Measurements from ENCODE around the gene CLK3. TPM values are rescaled to one million over a fixed set of nuclear protein-coding genes. Genes with fewer than 3 reads are reported as not detected.
"Not testable (repeated sequence)": the region's sequence is repeated elsewhere in the genome, so short reads cannot be mapped to it uniquely, and the experiment has no call there.

CLK3 gene
- total RNA-seq: 31.6 and 48.2 TPM in 2 replicates

GRCh38 chr15:74615508-74616365 lies at the start of gene CLK3:
TSS of gene CLK3 (plus strand) at chr15:74615836. CDS start at chr15:74619197, 3,361 bp downstream.
- peak; percentile 93 to 96 for DNase-seq (ENCODE audit: low read depth in 2 of 2)

DNA sequence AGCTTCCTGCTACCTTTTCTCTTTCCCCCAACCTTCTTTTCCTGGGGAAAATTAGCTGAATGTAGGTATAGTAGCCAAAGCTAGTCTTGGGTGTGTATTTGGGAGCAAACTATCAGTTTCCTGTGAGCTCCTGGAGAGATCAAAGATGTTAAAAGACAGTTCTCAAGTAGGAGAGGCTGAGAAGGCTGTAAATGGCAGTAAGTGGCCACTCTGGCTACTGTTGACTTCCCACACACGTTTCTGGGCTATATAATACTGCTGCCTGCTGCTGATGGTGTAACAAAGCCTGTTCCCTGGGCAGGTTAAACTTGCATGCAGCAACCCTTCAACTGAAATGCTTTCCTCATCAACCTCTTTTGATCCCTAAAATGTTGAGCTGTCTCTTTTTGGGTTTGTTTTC lies 47.0 kb upstream of the CLK3 start:
- no peak for DNase-seq (ENCODE audit: low read depth in 2 of 2)

- no peak for DNase-seq (ENCODE audit: low read depth in 2 of 2)
Observed at GRCh38 chr15:74569731-74570070, 45.9 kb upstream of the CLK3 start.

DNA sequence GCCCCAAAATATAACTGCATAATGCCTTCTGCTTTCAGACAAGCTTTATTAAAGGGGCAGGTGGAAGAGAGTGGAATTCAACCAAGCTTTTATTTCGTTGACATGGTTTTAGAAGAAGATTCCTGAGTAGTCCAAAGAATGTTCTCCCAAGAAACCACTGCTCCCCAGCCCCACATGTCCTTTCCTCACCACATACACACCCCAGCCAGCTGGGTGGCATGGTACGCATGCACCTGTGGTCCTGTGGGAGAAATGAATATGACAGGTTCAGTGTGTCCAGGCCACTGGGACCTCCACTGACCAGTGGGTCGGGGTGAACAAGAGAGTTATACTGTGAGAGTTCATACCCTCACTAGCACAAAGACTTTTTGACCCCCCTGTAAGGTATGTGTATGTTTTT lies 44.4 kb upstream of the CLK3 start:
- DNase-seq (ENCODE audit: low read depth in 2 of 2): no peak

GRCh38 chr15:74573987-74574386 lies 41.6 kb upstream of the CLK3 start:
- DNase-seq (ENCODE audit: low read depth in 2 of 2): peak; percentile 63 to 86

GRCh38 chr15:74578496-74578994 lies 37.1 kb upstream of the CLK3 start:
- DNase-seq (ENCODE audit: low read depth in 2 of 2): no peak

DNA sequence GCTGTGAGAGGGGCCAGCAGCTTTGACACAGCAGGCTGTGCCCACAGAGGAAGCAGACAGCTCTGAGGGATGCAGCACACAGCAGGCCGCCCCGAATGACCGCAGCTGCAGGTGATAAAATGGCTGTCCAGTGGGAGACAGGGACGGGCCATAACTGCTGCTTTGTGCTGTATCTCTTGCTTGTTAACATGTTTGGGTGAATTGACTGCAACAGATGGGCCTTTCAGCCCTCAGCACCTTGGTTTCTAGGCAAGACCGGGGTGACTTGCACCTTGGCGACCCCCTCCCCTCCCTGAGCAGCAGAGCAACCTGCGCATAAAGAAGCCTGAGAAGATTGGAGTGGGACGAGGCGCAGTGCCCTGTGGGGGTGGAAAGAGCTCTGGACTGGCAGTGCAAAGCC lies 36.6 kb upstream of the CLK3 start:
- no peak for DNase-seq (ENCODE audit: low read depth in 2 of 2)

GRCh38 chr15:74580538-74581350 lies 34.9 kb upstream of the CLK3 start:
- DNase-seq (ENCODE audit: low read depth in 2 of 2): no peak

- DNase-seq (ENCODE audit: low read depth in 2 of 2): no peak
Observed at GRCh38 chr15:74584204-74584603, 31.4 kb upstream of the CLK3 start.

DNA sequence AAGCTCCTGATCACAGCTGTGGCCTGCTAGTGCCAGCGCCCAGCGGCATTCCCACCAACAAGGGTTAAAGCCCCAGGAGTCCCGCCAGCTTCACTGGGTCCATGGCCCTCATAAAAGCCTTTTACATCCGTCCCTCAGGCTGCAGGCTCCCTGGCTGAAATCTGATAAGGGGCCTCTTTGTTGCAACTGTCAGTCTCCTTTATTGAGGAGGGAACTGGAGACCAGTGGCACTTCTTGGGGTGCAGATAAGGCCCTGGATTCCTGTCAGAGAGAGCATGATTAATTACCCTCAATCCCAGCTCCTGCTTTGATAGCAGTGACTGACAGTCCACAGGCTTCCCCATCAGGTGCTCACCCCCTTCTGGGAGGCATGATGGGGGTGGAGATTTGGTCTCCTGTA lies 30.9 kb upstream of the CLK3 start:
- DNase-seq (ENCODE audit: low read depth in 2 of 2): no peak

DNA sequence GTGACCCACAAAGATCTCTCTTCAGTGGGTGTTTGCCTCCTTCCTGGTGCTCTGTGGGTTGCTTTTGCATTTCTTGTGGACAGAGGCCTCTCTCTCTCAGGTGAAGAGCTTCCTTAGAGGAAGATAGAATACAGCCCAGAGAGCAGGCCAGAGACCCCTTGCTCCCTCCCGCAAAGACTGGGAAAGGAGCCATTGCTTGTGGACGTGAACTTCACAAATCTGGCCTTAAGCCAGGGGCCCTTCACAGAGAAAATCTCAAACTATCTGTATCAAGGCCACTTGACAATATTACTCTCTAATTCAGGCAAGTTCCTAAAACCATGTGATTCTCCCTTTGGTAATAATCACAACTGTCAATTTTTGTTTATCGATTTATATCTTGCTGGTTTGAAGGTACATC lies 30.4 kb upstream of the CLK3 start:
- DNase-seq (ENCODE audit: low read depth in 2 of 2): no peak

- no peak for DNase-seq (ENCODE audit: low read depth in 2 of 2)
Observed at GRCh38 chr15:74585857-74586256, 29.8 kb upstream of the CLK3 start.

GRCh38 chr15:74589826-74590225 lies 25.8 kb upstream of the CLK3 start:
- peak in 1 of 2 donors; percentile 53 for DNase-seq (ENCODE audit: low read depth in 2 of 2)

DNA sequence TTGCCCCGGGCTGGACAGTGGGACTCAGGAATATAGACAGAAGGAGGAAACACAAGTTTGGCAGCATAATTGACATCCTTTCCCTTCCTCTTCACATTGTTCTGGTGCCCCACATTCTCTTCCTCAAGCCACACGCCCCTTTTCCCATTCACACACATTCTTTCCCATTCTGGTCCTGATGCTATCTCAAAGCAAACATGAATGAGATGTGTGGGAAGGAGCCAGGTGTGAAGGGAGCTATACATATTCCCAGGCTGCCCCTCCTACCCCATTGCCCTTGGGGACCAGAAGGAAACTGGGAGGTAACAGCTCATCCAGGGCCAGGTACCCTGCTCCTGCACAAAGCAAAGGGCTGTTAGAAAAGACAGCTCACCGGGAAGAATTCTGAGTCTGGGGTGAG lies 23.4 kb upstream of the CLK3 start:
- DNase-seq (ENCODE audit: low read depth in 2 of 2): no peak

DNA sequence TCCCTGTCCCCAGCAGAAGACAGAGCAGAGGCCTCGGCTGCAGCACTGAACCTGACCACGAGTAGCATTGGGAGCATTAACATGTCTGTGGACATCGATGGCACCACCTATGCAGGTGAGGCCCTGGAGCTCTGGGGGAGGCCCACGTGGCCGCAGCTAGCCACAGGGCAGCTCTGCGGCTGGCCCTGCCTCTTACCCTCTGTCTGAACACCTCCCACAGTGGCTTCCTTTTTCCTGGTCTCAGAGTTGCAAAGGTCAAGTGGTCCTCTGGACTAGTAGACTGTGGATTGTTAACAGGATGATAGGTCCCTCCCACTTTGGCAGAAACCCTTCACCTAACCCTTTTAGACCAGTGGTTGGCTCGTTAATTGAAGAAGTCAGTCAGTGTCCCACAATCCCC lies 22.5 kb upstream of the CLK3 start:
- no peak for DNase-seq (ENCODE audit: low read depth in 2 of 2)

GRCh38 chr15:74594455-74594854 lies 21.2 kb upstream of the CLK3 start:
- DNase-seq (ENCODE audit: low read depth in 2 of 2): no peak

GRCh38 chr15:74595271-74595670 lies 20.4 kb upstream of the CLK3 start:
- DNase-seq (ENCODE audit: low read depth in 2 of 2): no peak

DNA sequence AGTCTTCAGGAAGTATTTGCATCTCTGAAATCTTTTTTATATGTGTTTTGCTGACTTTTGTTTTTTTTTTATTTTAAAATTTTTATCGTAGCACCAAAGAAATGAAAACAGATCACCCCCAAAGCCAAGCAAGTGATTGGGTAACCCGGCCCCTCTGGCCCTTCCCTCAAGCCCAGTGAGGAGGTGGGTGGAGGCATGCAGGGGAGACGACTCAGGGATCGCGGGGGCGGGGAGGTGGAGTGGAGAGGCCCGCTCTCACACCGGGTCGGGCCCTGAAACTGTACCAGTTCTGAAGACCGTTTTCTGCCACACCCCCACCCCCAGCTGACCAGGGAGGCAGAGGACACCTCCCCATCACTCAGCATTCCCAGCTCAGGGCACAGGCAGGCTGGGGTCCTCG lies 18.9 kb upstream of the CLK3 start:
- not testable (repeated sequence) for DNase-seq (ENCODE audit: low read depth in 2 of 2)

GRCh38 chr15:74597146-74597705 lies 18.4 kb upstream of the CLK3 start:
- DNase-seq (ENCODE audit: low read depth in 2 of 2): not testable (repeated sequence)

DNA sequence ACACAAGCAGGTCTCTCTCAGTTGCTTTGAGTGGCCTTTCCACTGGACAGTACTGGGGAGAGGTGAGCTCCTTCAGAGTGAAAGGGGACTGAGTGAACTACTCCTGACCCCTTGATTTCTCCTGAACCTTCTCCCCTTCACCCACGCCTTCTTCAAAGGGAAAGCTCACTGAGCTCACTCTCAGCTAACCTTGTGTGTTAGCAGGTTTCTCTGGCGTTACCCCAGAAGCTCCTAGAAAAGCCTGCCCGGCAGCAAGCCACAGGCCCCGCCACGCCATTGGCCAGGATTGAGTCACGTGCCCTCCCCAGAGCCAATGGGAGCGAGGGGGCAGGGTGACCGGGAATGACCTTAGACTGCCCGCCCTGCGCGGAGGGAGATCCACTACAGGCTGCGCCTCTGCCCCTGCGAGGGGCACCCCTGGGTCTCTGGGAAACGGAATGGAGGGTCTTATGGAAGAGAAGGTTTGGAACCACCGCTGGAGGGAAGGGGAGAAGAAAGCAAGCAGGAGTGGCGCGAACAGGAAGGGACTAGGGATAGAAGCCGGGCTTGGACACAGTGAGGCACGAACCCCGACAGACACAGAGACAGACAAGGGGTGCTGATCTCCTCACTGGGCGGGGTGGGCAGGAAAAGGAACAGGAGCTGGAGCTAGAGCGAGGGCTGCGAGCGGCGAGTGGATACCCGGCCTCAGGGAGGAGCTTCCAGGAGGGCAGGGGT lies 17.4 kb upstream of the CLK3 start:
- peak; percentile 88 to 89 for DNase-seq (ENCODE audit: low read depth in 2 of 2)

DNA sequence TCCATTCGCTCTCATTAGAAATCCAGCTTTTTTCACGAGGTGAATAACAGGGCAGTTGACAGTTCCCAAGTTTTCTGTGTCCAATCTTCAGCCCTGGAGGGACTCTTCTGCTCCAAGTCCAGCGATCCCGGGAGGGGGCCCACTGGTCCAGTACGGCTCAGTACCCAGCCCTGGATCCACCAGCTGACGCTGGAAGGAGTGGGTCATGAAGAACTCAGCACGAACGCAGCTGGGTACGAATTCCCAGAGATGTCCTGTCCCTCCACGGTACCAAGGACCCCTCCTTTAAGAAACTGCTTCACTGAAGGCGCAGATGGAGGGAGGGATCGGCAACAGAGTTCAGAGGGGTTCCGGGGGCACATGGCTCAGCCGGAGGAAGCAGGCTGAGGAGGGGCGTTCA lies 16.5 kb upstream of the CLK3 start:
- no peak for DNase-seq (ENCODE audit: low read depth in 2 of 2)

Data from lung microvascular endothelial cell (primary cell).